Tibial nerve (tissue), 4 donors: ENCODE results near the gene OR6V1.

Experiments used
- CTCF ChIP-seq, 5 experiments: fragments of 200-600 bp in 3 of 5; fragments of 450-650 bp in 2 of 5; sonication (generic) in 3 of 5; IDR thresholded peaks; one replicate each; pipeline ENCODE4 v1.5.1; 2016 to 2019; ENCODE audit warnings: antibody characterized with exemption in 5 of 5, mild to moderate bottlenecking in 3 of 5, moderate library complexity in 2 of 5
- EP300 ChIP-seq, 2 donors: sonication (generic); formaldehyde crosslinking; IDR thresholded peaks; one replicate each; pipeline ENCODE4 v1.6.1; 2017; ENCODE audit warnings: antibody characterized with exemption in 2 of 2, mild to moderate bottlenecking in 1 of 2
- POLR2A ChIP-seq, 2 donors: fragments of 450-650 bp; IDR thresholded peaks; one replicate each; pipeline ENCODE4 v1.6.1; 2017; ENCODE audit warnings: antibody characterized with exemption in 2 of 2, mild to moderate bottlenecking in 2 of 2, moderate library complexity in 2 of 2

- TF ChIP-seq CTCF (IDR thresholded peaks at IDR 0.05) (no peak), POLR2A (IDR thresholded peaks at IDR 0.05) (no peak), EP300 (IDR thresholded peaks at IDR 0.05) (no peak)
Observed at GRCh38 chr7:143085109-143085508, 33.0 kb downstream of the OR6V1 start.
